ENCODE data around the gene ZNF426. TPM values are rescaled to one million over a fixed set of nuclear protein-coding genes. Genes with fewer than 3 reads are reported as not detected.

ZNF426 gene
- total and polyA plus RNA-seq, 2 of the 13 experiments (the other 11 are each of a cell fraction or from before 2014, with no cell fraction given), result 3.8 to 14.9 TPM

- no peak for TF ChIP-seq ZNF569 (CRISPR knock-in tag; IDR thresholded peaks at IDR 0.05; ENCODE audit: borderline replicate concordance)
- TF ChIP-seq ZNF251 (CRISPR knock-in tag; IDR thresholded peaks at IDR 0.05), result no peak
- peak; percentile 95 for TF ChIP-seq ATF1 (CRISPR knock-in tag; IDR thresholded peaks at IDR 0.05)
- peak; percentile 99 for TF ChIP-seq MYC (CRISPR knock-in tag; IDR thresholded peaks at IDR 0.05; ENCODE audit: borderline replicate concordance)
- TF ChIP-seq BHLHE40 (IDR thresholded peaks at IDR 0.05; ENCODE audit: low read length), result no peak
- TF ChIP-seq HDAC1 (CRISPR knock-in tag; IDR thresholded peaks at IDR 0.05), result peak; percentile 69
- no peak; the same call in none of the 2 replicates for TF ChIP-seq TFDP2 (CRISPR knock-in tag; IDR thresholded peaks at IDR 0.05)
- peak; percentile 54 for TF ChIP-seq MED8 (CRISPR knock-in tag; IDR thresholded peaks at IDR 0.05; ENCODE audit: insufficient replicate concordance)
- TF ChIP-seq BCL6 (CRISPR knock-in tag; IDR thresholded peaks at IDR 0.05), result no peak
- TF ChIP-seq ZNF180 (CRISPR knock-in tag; IDR thresholded peaks at IDR 0.05; ENCODE audit: borderline replicate concordance, low read depth), result no peak
- TF ChIP-seq FLYWCH1 (CRISPR knock-in tag; IDR thresholded peaks at IDR 0.05), result no peak
- peak; percentile 85; the same call in 1 of the 2 replicates for TF ChIP-seq ZNF317 (CRISPR knock-in tag; IDR thresholded peaks at IDR 0.05)
- no peak for TF ChIP-seq SNRNP70 (IDR thresholded peaks at IDR 0.05; ENCODE audit: low read depth, low read length)
- TF ChIP-seq HMG20A (CRISPR knock-in tag; IDR thresholded peaks at IDR 0.05; ENCODE audit: borderline replicate concordance), result no peak
- TF ChIP-seq ZFP82 (CRISPR knock-in tag; IDR thresholded peaks at IDR 0.05; ENCODE audit: borderline replicate concordance), result peak; percentile 91
- TF ChIP-seq GMEB1 (CRISPR knock-in tag; IDR thresholded peaks at IDR 0.05; ENCODE audit: borderline replicate concordance), result peak; percentile 42; the same call in 1 of the 2 replicates
- peak; percentile 88 for TF ChIP-seq NR0B2 (CRISPR knock-in tag; IDR thresholded peaks at IDR 0.05)
- TF ChIP-seq PHF8 (CRISPR knock-in tag; IDR thresholded peaks at IDR 0.05), result peak; percentile 95
- TF ChIP-seq BATF2 (CRISPR knock-in tag; IDR thresholded peaks at IDR 0.05), result no peak
- TF ChIP-seq HNRNPK (IDR thresholded peaks at IDR 0.05; ENCODE audit: low read depth, low read length, poor library complexity, severe bottlenecking), result no peak
- TF ChIP-seq ATF2 (CRISPR knock-in tag; IDR thresholded peaks at IDR 0.05), result peak; percentile 96
- peak; percentile 51; the same call in 1 of the 2 replicates for TF ChIP-seq ZNF770 (CRISPR knock-in tag; IDR thresholded peaks at IDR 0.05)
Measured at GRCh38 chr19:9584073-9584833, 45.8 kb upstream of the ZNF426 start, which contains the start of gene ZNF121 (continued).
